Adrenal gland (tissue), 5 donors: ENCODE data around the gene CEACAM18.

Experiments used
- CTCF ChIP-seq, 6 experiments: fragments of 450-650 bp in 4 of 6; fragments of 200-600 bp in 2 of 6; sonication (generic) in 1 of 6; IDR thresholded peaks; 1 replicate in 5 of 6; 2 replicates in 1 of 6; pipeline versions ENCODE4 v1.5.1 to v1.8.0; 2016 to 2021; ENCODE audit warnings: antibody characterized with exemption in 6 of 6, mild to moderate bottlenecking in 2 of 6, moderate library complexity in 1 of 6
- POLR2A ChIP-seq, 2 donors: fragments of 450-650 bp; IDR thresholded peaks; one replicate each; pipeline ENCODE4 v1.6.1; 2017; ENCODE audit warnings: antibody characterized with exemption in 2 of 2, mild to moderate bottlenecking in 2 of 2, moderate library complexity in 1 of 2
- donor health status: DM: no; HTN: no; CAD: no.

GRCh38 chr19:51511353-51511752 lies 33.0 kb downstream of the CEACAM18 start:
- no peak for TF ChIP-seq POLR2A (IDR thresholded peaks at IDR 0.05)
- no peak for TF ChIP-seq CTCF (IDR thresholded peaks at IDR 0.05)
